UCSD-AML1 (cell line): ENCODE data around the gene ADCY5.

Source experiments
- DNase-seq: peaks from one replicate; lab custom pipeline; 2025; ENCODE audit not compliant: unreplicated experiment; lab: John Stamatoyannopoulos, UW

The ADCY5 gene

GRCh38 chr3:123346021-123346420 is 102.9 kb downstream of the ADCY5 start:
- no peak for DNase-seq

DNA sequence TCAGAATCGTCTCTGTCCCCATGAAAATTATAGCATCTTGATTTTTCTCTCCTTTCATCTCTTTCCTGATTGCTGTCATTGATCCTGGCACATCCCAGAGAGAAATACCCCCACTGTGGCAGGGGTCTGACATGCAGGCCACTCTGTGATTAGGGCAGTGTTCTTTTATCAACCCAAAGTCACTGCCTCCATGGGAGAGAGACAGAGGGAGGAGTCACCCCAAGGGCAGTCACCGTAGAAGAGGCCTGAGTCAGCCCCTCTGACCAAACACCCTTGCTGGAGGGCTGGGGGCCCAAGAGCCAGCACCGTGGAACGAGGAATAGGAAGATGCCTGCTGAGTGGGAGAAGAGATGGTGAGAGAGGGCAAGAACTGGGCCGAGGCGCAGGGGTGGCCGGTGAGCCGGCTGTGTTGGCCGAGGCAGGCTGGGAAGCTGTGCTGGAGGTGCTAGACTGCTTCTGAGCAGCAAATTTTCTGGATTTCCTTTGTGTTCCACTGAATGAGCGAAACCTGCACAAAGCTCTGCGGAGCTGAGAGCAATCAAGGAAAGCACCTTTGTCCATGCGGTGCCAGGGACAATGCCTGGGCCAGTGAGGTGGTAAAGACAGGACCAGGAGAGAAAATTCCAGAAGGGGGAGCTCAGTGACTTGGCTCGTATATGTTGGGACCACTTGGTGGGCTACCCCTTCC is 103.8 kb downstream of the ADCY5 start:
- no peak for DNase-seq

DNA sequence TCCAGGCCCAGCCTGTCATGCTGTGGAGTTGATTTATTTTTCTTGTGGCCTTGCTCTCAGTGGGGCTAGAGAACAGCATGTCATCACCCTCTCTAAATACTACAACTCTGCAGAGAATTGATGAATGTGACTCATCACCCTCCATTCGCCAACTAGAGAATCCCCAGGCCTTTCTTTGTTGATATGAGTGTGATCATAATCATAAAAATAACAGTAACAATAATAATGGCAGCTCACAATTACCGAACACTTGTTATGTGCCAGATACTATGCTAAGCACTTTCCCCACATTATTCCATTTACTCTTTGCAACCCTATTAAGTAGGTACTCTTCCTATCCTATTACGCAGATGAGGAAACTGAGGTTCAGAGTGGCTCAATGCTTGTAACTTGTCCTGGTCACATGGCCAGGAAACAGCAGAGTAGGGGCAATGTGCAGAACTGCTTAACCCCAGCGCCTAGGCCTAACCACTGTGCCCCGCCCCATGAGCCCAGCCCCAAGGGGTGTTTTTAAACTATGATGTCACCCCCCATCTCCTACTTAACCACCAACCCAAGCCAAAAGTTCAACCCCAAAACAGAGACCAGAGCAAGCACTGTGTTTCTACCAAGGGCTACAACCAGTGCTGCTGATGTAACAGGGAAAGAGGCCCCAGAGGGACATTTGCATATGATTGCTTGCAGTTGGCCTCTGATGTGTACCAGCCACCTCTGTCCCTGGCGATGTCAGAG is 104.5 kb downstream of the ADCY5 start:
- DNase-seq: no peak

- DNase-seq: no peak
Observed at GRCh38 chr3:123343296-123344174, 105.4 kb downstream of the ADCY5 start.

DNA sequence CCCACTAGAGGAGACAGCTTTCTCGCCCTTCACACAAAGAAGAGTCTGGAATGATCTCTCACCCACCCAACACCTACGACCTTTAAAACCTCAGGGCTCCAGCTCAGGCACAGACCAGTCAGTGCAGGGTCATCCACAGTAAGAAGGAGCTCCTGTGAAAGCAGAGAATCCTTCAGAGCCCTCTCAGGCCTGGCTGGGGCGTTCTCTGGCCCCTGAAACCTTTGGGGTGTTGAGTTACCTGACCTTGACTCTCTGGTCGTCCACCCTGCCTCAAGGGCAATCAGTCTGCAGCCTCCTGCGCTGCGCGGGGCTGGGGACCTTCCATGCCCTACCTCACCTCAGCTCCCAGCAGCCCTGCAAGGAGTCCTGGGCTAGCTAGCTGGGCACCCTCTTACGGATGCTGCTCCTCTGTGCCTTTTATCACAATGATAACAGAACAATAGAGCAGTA is 106.2 kb downstream of the ADCY5 start:
- no peak for DNase-seq

GRCh38 chr3:123341871-123342630 is 106.8 kb downstream of the ADCY5 start:
- no peak for DNase-seq

GRCh38 chr3:123340336-123340735 is 108.6 kb downstream of the ADCY5 start:
- DNase-seq: no peak

- DNase-seq: no peak
Observed at GRCh38 chr3:123339302-123339701, 109.6 kb downstream of the ADCY5 start.

DNA sequence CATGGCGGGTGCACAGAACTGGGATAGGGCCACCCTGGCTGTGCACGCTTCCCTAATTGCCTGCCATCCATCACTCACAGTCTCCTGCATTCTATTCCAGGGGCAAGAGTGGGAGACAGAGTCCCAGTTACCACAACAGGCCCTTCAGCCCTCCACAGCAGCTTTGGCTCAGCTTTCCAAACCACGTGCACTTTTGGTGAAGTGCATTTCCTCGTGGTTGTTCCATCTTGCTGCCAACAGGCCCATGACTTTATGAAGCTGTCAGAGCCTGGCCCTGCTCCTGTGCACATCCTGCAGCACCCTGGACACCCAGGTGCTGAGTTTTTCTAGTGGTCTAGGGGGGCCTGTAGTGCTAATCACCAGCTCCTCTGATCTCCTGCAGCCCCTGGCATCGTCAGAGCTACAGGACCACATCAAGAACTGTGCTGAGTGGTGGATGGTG is 110.2 kb downstream of the ADCY5 start:
- no peak for DNase-seq

DNA sequence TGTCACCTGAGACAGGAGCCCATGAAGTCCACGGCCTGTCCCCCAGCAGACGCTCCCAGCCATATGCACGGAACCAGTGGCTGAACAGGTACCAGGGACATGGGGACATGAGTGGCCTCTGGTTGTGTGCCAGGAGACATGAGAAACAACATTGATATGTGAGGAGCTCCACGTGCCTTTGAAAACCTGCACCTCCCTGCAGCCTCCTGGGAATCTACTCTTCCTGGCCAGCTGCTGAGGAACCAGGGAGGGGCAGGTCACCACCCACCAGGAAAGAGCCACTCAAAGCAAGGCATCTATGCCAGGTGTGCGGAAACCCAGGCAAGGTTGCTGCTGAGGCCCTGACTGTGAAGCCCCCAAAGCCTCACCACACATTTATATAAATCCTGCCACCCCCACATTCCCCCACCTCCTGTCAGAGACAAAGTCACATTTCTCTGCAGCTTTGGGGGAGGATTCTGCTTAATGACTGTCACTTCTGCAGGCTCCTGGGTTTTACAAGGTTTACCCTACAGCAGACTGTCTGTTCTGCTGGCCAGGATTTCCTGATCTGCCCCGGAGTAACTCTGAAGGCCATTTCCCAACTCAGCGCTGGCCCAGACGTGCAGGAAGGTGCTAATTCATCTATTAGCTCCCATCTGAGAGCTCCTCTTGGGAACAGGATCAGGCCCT is 110.8 kb downstream of the ADCY5 start:
- no peak for DNase-seq

GRCh38 chr3:123337226-123337625 is 111.7 kb downstream of the ADCY5 start:
- DNase-seq: no peak

DNA sequence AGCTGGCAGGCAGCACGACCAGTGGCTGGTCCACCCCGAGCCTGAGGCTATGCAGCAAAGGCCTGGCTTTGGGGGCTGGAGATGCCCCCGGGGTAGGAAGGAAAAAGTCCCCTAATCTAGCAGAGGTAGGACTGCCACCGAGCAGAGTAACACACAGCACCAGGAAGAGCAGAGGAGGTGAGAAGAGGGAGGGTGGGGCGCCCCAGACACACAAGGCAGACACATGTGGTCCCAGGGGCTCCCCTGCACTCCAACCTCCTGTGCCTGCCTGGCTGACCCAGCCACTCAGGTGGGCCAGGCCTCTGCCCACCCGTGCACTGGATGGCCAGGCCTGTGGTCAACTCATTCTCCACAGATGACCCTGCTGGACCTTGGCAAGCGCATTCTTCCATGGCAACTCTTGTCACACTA is 112.4 kb downstream of the ADCY5 start:
- no peak for DNase-seq

- no peak for DNase-seq
Observed at GRCh38 chr3:123336001-123336400, 112.9 kb downstream of the ADCY5 start.

DNA sequence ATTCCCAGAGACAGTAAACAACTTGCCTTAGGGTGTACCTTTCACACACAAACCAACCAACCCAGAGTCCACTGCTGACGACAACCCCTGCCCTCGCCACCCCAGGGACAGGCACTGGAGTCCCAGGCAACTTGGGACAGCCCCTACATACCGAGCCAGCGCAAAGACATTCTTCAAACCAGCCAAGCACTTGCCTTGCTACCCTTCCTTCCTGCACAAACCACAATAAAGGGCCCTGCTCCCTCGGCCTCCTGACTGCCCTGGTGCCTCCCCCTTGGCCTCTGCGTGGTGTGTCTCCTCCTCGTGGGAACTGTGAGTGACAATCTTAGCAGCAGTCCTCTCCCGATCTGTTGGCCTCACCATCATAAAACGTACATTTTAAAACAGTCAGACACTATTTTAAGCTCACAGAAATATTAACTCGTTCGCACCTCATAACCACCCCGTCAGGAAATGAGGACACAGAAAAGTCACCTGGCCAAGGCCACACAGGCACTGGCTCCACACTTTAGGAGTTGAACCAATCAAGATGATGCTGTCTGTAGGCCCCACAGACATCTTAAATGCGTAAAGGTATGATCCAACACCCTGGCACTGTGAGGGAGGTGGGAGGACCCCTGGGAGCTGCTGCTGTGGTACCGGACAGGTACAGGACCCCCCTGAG is 113.8 kb downstream of the ADCY5 start:
- DNase-seq: peak; percentile 24

DNA sequence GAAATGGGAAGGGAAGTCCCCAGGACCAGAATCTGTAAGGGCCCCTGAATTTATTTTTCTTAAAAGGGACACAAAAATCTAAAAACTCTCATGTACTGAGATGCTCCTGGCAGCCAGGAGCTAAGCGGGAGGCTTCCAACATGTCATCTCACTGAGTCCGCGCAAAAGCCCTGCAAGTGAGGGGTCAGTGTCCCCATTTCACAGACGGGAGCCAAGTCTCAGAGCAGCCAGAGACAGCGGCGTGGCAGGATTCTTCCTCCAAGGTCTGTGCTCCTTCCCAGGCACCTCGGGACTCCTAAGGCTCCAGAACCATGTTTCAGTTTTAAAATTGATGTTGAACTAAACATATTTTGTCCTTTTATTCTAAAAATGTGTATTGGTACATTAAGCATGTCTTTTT is 114.8 kb downstream of the ADCY5 start:
- no peak for DNase-seq

GRCh38 chr3:123333401-123333800 is 115.5 kb downstream of the ADCY5 start:
- no peak for DNase-seq

DNA sequence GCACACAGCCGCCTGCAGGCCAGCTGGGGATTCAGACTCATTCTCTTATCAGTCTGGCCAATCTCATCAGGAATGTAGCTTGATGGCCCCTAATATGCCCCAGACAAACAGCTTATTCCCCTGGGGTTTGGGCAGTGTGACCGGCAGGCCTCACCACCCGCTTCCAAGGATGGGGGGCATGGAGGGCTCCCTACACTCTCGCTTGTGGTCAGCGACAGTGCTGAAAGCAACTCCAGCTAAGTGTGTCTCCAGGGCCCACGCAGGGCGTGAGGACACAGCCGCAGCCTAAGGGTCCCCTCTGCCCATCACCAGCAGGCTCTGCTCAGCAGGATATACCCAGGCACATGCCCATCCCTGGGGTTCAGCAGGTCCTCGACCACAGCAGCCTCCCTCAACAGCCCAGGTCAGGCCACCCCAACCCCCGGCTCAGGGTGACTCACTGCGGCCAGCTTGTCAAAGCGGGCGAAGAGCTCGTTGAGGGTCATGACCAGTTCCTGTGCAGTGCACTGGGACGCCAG is 116.7 kb downstream of the ADCY5 start:
- no peak for DNase-seq

DNA sequence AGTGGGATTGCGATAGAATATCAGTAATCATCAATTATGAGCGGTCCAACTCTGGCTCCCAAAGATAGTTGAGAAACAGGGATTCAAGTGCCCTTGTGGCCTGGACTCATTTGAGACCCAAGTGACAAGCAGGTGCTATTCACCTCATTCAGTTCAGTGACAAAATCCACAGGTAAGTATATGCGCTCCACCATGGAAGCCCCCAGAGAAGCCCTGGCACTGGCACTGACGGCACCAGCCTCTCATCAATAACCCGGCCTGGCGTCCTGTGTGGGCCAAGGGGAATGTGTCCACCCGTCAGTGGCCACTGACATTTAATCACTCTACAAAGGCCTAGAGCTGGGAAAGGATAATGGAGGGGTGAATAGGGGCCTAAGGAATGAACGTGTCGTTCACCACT is 117.2 kb downstream of the ADCY5 start:
- no peak for DNase-seq

- DNase-seq: no peak
Observed at GRCh38 chr3:123331006-123331405, 117.9 kb downstream of the ADCY5 start.
